ENCODE results near the gene DOCK3.
"Not testable (repeated sequence)": the region's sequence is repeated elsewhere in the genome, so short reads cannot be mapped to it uniquely, and the experiment has no call there.

DOCK3 gene

GRCh38 chr3:51271172-51271571 lies 596.4 kb downstream of the DOCK3 start:
- no peak for DNase-seq

- DNase-seq = no peak
Observed at GRCh38 chr3:51274052-51274451, 599.3 kb downstream of the DOCK3 start.

- no peak for DNase-seq
Observed at GRCh38 chr3:51275111-51275805, 600.5 kb downstream of the DOCK3 start.

GRCh38 chr3:51276046-51276445 lies 601.3 kb downstream of the DOCK3 start:
- no peak for DNase-seq

- DNase-seq = no peak
Observed at GRCh38 chr3:51279448-51279847, 604.7 kb downstream of the DOCK3 start.

GRCh38 chr3:51280176-51280575 lies 605.4 kb downstream of the DOCK3 start:
- no peak for DNase-seq

GRCh38 chr3:51282931-51283330 lies 608.2 kb downstream of the DOCK3 start:
- peak; percentile 4 for DNase-seq

GRCh38 chr3:51283421-51283820 lies 608.7 kb downstream of the DOCK3 start:
- DNase-seq = peak; percentile 6

- DNase-seq = no peak
Observed at GRCh38 chr3:51295625-51296024, 620.9 kb downstream of the DOCK3 start.

- DNase-seq = no peak
Observed at GRCh38 chr3:51297333-51297732, 622.6 kb downstream of the DOCK3 start.

- DNase-seq = no peak
Observed at GRCh38 chr3:51304230-51304629, 629.5 kb downstream of the DOCK3 start.

GRCh38 chr3:51306093-51306492 lies 631.4 kb downstream of the DOCK3 start:
- DNase-seq = no peak

- no peak for DNase-seq
Observed at GRCh38 chr3:51307458-51307857, 632.7 kb downstream of the DOCK3 start.

- DNase-seq = not testable (repeated sequence)
Observed at GRCh38 chr3:51307945-51308607, 633.3 kb downstream of the DOCK3 start.

- DNase-seq = no peak
Observed at GRCh38 chr3:51311055-51311454, 636.3 kb downstream of the DOCK3 start.

GRCh38 chr3:51328206-51328605 lies 653.5 kb downstream of the DOCK3 start:
- no peak for DNase-seq

GRCh38 chr3:51330046-51330445 lies 655.3 kb downstream of the DOCK3 start:
- DNase-seq = no peak

- DNase-seq = no peak
Observed at GRCh38 chr3:51332156-51332555, 657.4 kb downstream of the DOCK3 start.

- no peak for DNase-seq
Observed at GRCh38 chr3:51333021-51333420, 658.3 kb downstream of the DOCK3 start.

GRCh38 chr3:51336261-51336660 lies 661.5 kb downstream of the DOCK3 start:
- DNase-seq = no peak

GRCh38 chr3:51337666-51338065 lies 662.9 kb downstream of the DOCK3 start:
- DNase-seq = no peak

- DNase-seq = no peak
Observed at GRCh38 chr3:51338632-51339031, 663.9 kb downstream of the DOCK3 start.

- peak; percentile 95 for DNase-seq
Observed at GRCh38 chr3:51340013-51340829, 665.5 kb downstream of the DOCK3 start.
